Retinal pigment epithelial cell (primary cell): Measurements from ENCODE around the gene RHOBTB3.

Experiments
- DNase-seq: peaks from one replicate; pipeline ENCODE4 v3.0.0-alpha.2; 2010; ENCODE audit warnings: low read depth
- H3K4me3 ChIP-seq: 2 replicates; pipeline ENCODE4 v1.5.1; 2011; ENCODE audit warnings: mild to moderate bottlenecking, low read length, control low read depth, moderate library complexity
- TF ChIP-seq, protein P1 (sequence below): conservative IDR thresholded peaks from 2 replicates; pipeline ENCODE4 v1.5.1; 2011; ENCODE audit warnings: low read depth, low read length, control low read depth, inconsistent platforms

RHOBTB3 gene

DNA sequence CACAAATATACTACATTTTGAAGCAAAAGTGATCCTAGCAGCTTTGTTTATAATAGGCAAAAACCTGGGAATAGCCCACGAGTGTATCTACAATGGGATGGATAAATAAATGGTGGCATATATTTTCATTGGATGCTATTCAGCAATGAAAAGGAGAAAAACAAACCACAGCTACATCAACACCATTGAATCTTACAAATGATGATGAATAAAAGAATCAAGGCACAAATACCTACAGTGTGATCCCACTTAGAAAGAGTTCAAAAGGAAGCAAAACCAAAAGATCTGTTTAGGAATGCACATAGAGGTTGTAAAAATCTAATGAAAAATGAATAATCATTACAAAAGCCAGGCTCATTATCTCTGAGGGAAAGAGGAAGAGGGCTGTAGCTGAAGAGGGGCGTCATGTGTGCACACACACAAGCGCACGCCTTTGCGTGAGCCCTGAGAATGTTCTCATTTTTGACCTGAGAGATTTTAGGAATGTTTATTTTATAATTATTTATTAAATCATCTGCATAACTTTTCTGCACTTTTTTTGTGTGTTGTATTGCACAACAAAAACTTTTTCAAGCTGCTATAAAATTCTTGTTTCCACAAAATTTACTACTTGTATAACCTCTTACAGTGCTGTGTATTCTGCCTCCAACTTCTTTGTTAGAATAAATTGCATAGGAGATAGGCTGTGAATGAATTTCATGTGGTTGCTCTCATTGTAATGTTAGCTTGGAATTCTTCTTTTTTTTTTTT lies 5.9 kb upstream of the RHOBTB3 start:
- H3K4me3 ChIP-seq = no peak overlapping the region
- TF ChIP-seq, protein P1, sequence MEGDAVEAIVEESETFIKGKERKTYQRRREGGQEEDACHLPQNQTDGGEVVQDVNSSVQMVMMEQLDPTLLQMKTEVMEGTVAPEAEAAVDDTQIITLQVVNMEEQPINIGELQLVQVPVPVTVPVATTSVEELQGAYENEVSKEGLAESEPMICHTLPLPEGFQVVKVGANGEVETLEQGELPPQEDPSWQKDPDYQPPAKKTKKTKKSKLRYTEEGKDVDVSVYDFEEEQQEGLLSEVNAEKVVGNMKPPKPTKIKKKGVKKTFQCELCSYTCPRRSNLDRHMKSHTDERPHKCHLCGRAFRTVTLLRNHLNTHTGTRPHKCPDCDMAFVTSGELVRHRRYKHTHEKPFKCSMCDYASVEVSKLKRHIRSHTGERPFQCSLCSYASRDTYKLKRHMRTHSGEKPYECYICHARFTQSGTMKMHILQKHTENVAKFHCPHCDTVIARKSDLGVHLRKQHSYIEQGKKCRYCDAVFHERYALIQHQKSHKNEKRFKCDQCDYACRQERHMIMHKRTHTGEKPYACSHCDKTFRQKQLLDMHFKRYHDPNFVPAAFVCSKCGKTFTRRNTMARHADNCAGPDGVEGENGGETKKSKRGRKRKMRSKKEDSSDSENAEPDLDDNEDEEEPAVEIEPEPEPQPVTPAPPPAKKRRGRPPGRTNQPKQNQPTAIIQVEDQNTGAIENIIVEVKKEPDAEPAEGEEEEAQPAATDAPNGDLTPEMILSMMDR = no peak
- DNase-seq = no peak

DNA sequence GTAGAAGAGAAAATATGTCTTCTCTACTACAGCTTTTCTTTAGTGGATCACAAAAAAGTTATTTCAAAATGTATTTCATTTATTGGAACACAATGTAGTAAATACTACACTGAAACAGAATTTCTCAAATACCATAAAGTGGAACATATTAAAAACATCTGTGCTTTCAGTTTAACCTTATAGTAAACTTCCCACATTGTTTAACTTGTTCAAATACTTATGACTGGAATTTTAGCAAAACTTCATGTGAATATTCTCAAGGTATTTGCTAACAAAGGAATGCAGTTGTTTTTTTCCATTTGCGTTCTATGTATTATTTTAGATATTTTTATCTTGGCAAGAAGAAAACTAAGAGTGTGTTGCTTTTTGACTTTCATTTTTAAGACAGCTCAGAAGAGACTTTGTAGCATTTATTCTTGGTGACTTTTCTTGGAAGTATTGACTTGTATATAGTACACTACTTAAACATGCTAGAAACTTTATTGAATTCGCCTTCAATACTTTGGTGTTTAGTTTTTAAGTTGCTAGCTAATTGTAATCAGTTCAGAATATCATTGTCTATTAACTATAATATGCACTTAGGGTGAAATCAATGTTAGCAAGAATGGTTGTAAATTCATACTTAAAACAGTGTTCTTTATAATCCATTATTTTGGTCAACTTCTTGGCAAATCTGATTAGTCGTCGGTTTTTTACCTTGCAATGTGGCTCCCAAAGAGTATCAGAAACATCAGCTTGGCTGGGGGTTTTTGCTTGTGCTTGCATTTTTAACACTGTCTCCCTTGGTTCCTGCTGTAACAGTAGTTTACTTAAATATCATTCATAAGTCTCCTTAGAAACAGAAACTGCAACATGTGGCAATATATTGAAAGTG lies 5.0 kb upstream of the RHOBTB3 start:
- DNase-seq = no peak
- no peak overlapping the region for H3K4me3 ChIP-seq
- TF ChIP-seq, protein P1 = no peak

DNA sequence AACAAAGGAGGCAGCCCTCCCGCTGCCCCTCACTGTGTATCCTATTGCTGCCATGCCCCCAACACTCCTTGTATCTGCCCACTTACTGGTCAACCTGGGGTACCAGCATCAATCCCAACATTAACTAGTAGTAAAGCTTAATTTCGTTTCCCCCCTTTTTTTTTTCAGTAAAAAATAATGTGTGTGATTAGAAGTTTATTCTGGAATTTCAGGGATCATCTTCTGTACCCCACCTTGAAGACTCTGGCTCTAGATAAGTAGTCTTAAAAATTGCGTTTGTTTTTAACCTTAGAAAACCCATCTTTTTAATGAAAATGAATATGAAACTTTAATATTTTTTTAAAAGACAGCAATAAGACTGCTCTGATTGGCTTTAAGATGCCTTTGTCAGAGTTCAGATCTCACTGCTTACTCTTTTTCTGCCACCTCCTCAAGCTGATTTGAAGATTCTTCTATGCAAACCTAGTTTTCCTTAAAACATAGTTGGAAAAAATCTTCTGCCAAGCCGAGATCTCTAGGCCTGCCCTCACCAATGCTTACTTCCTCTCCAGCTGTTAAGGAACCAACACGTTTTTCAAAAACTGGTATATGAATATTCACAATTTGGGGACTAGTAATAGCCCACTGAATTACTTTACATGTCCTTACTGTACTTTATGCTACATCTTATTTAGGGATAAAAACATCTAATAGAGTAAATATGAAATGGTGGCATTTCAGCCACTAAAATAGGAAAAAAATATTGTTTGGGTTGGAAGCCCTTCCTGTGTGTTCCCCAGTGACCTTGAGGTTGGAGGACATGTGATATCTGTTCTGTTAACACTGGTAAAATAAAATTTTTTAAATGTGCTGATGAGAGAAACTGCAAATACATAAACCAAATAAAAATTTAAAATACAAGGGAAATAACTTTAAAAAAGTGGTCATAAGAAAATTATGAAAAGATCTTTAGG lies 4.0 kb upstream of the RHOBTB3 start:
- no peak for DNase-seq
- no peak overlapping the region for H3K4me3 ChIP-seq
- TF ChIP-seq, protein P1 = no peak

DNA sequence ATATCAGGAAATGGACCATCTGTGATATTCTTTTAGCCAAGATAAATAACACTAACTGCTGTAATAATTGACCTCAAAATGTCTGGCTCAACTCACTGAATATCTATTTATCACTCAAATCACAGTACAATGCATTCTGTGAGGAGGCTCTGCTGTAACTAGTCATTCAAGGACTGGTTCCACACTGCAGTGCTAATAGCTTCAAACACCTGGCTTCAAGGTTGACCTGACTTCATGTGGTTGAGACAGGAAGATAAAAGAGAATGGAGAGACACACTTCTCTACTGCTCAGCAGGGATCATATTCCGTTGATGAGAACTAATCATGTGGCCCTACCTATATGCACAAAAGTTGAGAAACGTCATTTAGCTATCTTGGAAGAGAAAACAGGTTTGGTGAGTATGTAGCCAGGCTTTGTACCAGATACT lies 3.4 kb upstream of the RHOBTB3 start:
- no peak for DNase-seq
- TF ChIP-seq, protein P1 = no peak
- no peak overlapping the region for H3K4me3 ChIP-seq

DNA sequence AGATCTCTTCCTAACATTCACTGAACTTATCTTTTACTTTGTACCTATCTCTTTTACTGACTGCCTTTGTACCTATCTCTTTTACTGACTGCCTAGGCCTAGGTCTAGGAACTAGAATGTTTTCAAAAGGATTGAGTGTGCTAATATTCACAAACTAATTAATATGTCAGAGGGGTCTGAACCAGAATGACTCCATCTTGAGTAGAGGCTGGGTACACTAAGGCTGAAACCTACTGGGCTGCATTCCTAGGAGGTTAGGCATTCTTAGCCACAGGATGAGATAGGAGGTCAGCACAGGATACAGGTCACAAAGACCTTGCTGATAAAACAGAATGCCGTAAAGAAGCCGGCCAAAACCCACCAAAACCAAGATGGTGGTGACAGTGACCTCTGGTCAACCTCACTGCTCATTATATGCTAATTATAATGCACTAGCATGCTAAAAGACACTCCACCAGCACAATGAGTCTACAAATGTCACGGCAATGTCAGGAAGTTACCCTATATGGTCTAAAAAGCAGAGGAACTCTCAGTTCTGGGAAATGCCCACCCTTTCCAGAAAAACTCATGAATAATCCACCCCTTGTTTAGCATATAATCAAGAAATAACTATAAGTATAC lies 2.5 kb upstream of the RHOBTB3 start:
- H3K4me3 ChIP-seq = no peak overlapping the region
- TF ChIP-seq, protein P1 = no peak
- no peak for DNase-seq
